Measurements from ENCODE around the gene CLDN20.

The CLDN20 gene

GRCh38 chr6:155317186-155317585, 53.4 kb downstream of the CLDN20 start:
- TF ChIP-seq, protein P1, sequence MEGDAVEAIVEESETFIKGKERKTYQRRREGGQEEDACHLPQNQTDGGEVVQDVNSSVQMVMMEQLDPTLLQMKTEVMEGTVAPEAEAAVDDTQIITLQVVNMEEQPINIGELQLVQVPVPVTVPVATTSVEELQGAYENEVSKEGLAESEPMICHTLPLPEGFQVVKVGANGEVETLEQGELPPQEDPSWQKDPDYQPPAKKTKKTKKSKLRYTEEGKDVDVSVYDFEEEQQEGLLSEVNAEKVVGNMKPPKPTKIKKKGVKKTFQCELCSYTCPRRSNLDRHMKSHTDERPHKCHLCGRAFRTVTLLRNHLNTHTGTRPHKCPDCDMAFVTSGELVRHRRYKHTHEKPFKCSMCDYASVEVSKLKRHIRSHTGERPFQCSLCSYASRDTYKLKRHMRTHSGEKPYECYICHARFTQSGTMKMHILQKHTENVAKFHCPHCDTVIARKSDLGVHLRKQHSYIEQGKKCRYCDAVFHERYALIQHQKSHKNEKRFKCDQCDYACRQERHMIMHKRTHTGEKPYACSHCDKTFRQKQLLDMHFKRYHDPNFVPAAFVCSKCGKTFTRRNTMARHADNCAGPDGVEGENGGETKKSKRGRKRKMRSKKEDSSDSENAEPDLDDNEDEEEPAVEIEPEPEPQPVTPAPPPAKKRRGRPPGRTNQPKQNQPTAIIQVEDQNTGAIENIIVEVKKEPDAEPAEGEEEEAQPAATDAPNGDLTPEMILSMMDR (IDR thresholded peaks at IDR 0.05; ENCODE audit: borderline replicate concordance, control extremely low read depth, extremely low read depth, insufficient read depth, missing control alignments), result no peak
- DNase-seq (ENCODE audit: low spot score), result no peak
- in situ Hi-C loops (cut with MboI; ENCODE audit: low sequenced_read_pairs, unreplicated experiment), result no loop called here

DNA sequence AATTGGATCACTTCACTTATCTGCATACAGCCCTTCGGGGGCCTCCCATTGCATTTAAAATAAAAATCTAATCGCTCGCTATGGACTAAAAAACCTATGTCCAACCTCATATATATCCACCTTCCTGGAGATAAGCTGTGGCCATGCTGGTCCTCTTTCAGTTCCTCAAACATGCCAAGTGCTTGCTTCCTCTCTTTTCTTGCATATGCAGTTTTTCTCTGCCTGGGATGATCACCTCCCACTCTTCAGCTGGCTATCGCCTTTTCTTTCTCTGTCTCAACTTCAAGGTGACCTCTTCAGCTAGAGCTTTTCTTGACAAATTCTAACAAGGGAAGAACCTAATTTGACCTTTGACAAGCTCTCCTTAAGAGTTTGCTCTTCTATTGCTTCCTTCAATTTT, 56.1 kb downstream of the CLDN20 start:
- TF ChIP-seq, protein P1 (IDR thresholded peaks at IDR 0.05; ENCODE audit: borderline replicate concordance, control extremely low read depth, extremely low read depth, insufficient read depth, missing control alignments), result no peak
- no peak for DNase-seq (ENCODE audit: low spot score)
- in situ Hi-C loops (cut with MboI; ENCODE audit: low sequenced_read_pairs, unreplicated experiment), result no loop called here

DNA sequence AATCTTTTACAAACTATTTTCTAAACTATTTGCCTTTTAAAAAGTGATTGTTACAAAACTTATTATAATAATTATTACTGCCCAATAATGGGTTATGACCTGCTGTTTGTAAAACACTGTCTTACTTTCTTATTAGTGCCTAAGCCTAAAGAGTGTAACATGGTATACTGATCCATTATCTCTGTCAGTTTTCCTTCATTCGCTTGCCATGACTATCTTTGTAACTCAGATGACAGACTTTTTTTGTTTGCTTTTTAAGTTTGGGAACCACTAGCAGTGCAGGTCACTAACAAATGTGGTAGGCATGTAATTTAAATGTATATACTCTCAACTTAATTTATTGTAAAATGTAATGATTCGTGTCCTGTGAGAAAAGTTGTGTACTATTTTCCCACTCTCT, 60.4 kb downstream of the CLDN20 start:
- in situ Hi-C loops (cut with MboI; ENCODE audit: low sequenced_read_pairs, unreplicated experiment), result no loop called here
- TF ChIP-seq, protein P1 (IDR thresholded peaks at IDR 0.05; ENCODE audit: borderline replicate concordance, control extremely low read depth, extremely low read depth, insufficient read depth, missing control alignments), result no peak
- DNase-seq (ENCODE audit: low spot score), result no peak

DNA sequence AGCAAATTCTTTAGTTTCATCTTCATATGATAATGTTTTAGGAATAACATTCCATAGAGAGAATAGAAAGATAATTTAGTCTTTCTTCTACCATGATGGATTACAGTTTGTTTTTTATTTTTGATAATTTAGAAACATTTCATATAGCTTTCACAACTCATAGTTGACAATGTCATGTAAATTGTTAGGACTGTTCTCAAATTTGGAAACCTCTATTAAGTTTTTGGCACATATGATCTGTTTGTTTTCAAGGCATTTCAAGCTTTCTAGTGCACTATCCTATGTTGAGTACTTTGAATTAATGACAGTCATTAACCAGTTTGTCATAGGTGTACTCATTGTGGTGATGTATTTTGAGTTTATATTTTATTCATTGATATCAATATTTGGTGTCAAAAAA, 61.2 kb downstream of the CLDN20 start:
- TF ChIP-seq, protein P1 (IDR thresholded peaks at IDR 0.05; ENCODE audit: borderline replicate concordance, control extremely low read depth, extremely low read depth, insufficient read depth, missing control alignments), result no peak
- no peak for DNase-seq (ENCODE audit: low spot score)
- in situ Hi-C loops (cut with MboI; ENCODE audit: low sequenced_read_pairs, unreplicated experiment), result loop anchor here (5.0 kb wide), 1 partner anchor 202 kb away; no protein-coding TSS in a partner anchor

- TF ChIP-seq, protein P1 (IDR thresholded peaks at IDR 0.05; ENCODE audit: borderline replicate concordance, control extremely low read depth, extremely low read depth, insufficient read depth, missing control alignments), result no peak
- no peak for DNase-seq (ENCODE audit: low spot score)
- in situ Hi-C loops (cut with MboI; ENCODE audit: low sequenced_read_pairs, unreplicated experiment), result loop anchor here (5.0 kb wide), 1 partner anchor 201 kb away; no protein-coding TSS in a partner anchor
These were observed 62.1 kb downstream of the CLDN20 start for GRCh38 chr6:155325700-155326516.
